Epithelial cell of proximal tubule (primary cell): ENCODE measurements around the gene TOMM20L. TPM values are rescaled to one million over a fixed set of nuclear protein-coding genes. Genes with fewer than 3 reads are reported as not detected.
A peak's percentile ranks its signal among the peaks of the same experiment; 100 is the strongest.
"Not testable (repeated sequence)": the region's sequence is repeated elsewhere in the genome, so short reads cannot be mapped to it uniquely, and the experiment has no call there.

Experiments
- DNase-seq: peaks from one replicate; pipeline ENCODE4 v3.0.0-alpha.2; 2011; ENCODE audit warnings: low read depth
- H3K4me3 ChIP-seq: 2 replicates; pipeline ENCODE4 v1.5.1; 2011; ENCODE audit warnings: low read depth, mild to moderate bottlenecking, low read length
- CTCF ChIP-seq: conservative IDR thresholded peaks from 2 replicates; pipeline ENCODE4 v1.5.1; 2012; ENCODE audit warnings: low read depth, mild to moderate bottlenecking, low read length
- total RNA-seq: library from RNA; depleted of rRNA; stranded (reverse); fragments of >200 nt; gene quantifications from 2 replicates; pipeline ENCODE4 v1.2.3, GENCODE V29; 2015

TOMM20L gene
- total RNA-seq, result not detected in 2 replicates

- DNase-seq, result no peak
Observed at GRCh38 chr14:58395812-58396788, at the start of gene TOMM20L. Gene TOMM20L (plus strand): TSS chr14:58395930. CDS start chr14:58395958, 28 bp downstream.

GRCh38 chr14:58353516-58354299 is 42.0 kb upstream of the TOMM20L start:
- no peak for TF ChIP-seq CTCF
- no peak overlapping the region for H3K4me3 ChIP-seq
- DNase-seq, result no peak

More at GRCh38 chr14:58395812-58396788, at the start of gene TOMM20L:
- TF ChIP-seq CTCF, result peak; percentile 60
- peak within 1 kb of the TSS; percentile 54 for H3K4me3 ChIP-seq

- no peak overlapping the region for H3K4me3 ChIP-seq
- no peak for DNase-seq
- TF ChIP-seq CTCF, result no peak
Observed at GRCh38 chr14:58354808-58355207, 40.9 kb upstream of the TOMM20L start.

GRCh38 chr14:58356268-58356667 is 39.5 kb upstream of the TOMM20L start:
- DNase-seq, result no peak
- H3K4me3 ChIP-seq, result no peak overlapping the region
- no peak for TF ChIP-seq CTCF

- H3K4me3 ChIP-seq, DNase-seq: not testable (repeated sequence)
Observed at GRCh38 chr14:58362272-58362671, 33.5 kb upstream of the TOMM20L start.

GRCh38 chr14:58362798-58363412 is 32.8 kb upstream of the TOMM20L start:
- peak; percentile 48 for TF ChIP-seq CTCF
- DNase-seq, result no peak
- H3K4me3 ChIP-seq, result no peak overlapping the region

- TF ChIP-seq CTCF, result no peak
- H3K4me3 ChIP-seq, result no peak overlapping the region
Observed at GRCh38 chr14:58364316-58364715, 31.4 kb upstream of the TOMM20L start.

More at GRCh38 chr14:58364316-58364715, 31.4 kb upstream of the TOMM20L start:
- DNase-seq, result no peak
